GM12873 (cell line): ENCODE results near the gene CFAP97D2.

Experiments
- CTCF ChIP-seq: IDR thresholded peaks from 2 replicates; pipeline ENCODE4 v1.5.1; 2012; ENCODE audit warnings: low read depth, mild to moderate bottlenecking, moderate library complexity, low read length, control low read depth; ENCODE audit not compliant: insufficient read depth; ENCODE audit errors: missing control alignments

Gene CFAP97D2

GRCh38 chr13:114259374-114259773, 80.3 kb downstream of the CFAP97D2 start:
- TF ChIP-seq CTCF = no peak

- no peak for TF ChIP-seq CTCF
Measured at GRCh38 chr13:114259974-114260373, 80.9 kb downstream of the CFAP97D2 start.

GRCh38 chr13:114260814-114261213, 81.8 kb downstream of the CFAP97D2 start:
- TF ChIP-seq CTCF = no peak

- TF ChIP-seq CTCF = no peak
Measured at GRCh38 chr13:114261328-114261965, 82.4 kb downstream of the CFAP97D2 start.

- TF ChIP-seq CTCF = no peak
Measured at GRCh38 chr13:114263578-114263977, 84.5 kb downstream of the CFAP97D2 start.

GRCh38 chr13:114264886-114265611, 86.0 kb downstream of the CFAP97D2 start:
- TF ChIP-seq CTCF = no peak

- no peak for TF ChIP-seq CTCF
Measured at GRCh38 chr13:114266241-114266640, 87.2 kb downstream of the CFAP97D2 start.
